OCI-M2 (cell line): ENCODE measurements around the gene CELSR1.

ENCODE experiments used
- DNase-seq: peaks from one replicate; lab custom pipeline; 2025; ENCODE audit not compliant: unreplicated experiment; lab: John Stamatoyannopoulos, UW

Gene CELSR1

GRCh38 chr22:46551996-46552395 is 14.6 kb upstream of the CELSR1 start:
- DNase-seq: no peak

GRCh38 chr22:46551321-46551720 is 13.9 kb upstream of the CELSR1 start:
- DNase-seq: no peak

GRCh38 chr22:46549971-46550641 is 12.7 kb upstream of the CELSR1 start:
- no peak for DNase-seq

- DNase-seq: no peak
Measured at GRCh38 chr22:46549563-46549840, 12.1 kb upstream of the CELSR1 start.

GRCh38 chr22:46547883-46548244 is 10.4 kb upstream of the CELSR1 start:
- DNase-seq: no peak

- DNase-seq: no peak
Measured at GRCh38 chr22:46547179-46547882, 9.9 kb upstream of the CELSR1 start.

- no peak for DNase-seq
Measured at GRCh38 chr22:46546466-46547178, 9.2 kb upstream of the CELSR1 start.

- no peak for DNase-seq
Measured at GRCh38 chr22:46545086-46545792, 7.8 kb upstream of the CELSR1 start.

- DNase-seq: no peak
Measured at GRCh38 chr22:46542011-46542985, 4.9 kb upstream of the CELSR1 start.

GRCh38 chr22:46541536-46541935 is 4.1 kb upstream of the CELSR1 start:
- DNase-seq: no peak

GRCh38 chr22:46540874-46541273 is 3.5 kb upstream of the CELSR1 start:
- DNase-seq: no peak

- no peak for DNase-seq
Measured at GRCh38 chr22:46539169-46539568, 1.7 kb upstream of the CELSR1 start.

- no peak for DNase-seq
Measured at GRCh38 chr22:46538814-46539160, 1.4 kb upstream of the CELSR1 start.

- DNase-seq: no peak
Measured at GRCh38 chr22:46537946-46538813, 760 bp upstream of the CELSR1 start.

- DNase-seq: no peak
Measured at GRCh38 chr22:46536537-46537224, 739 bp downstream of the CELSR1 start.

- no peak for DNase-seq
Measured at GRCh38 chr22:46535876-46536536, 1.4 kb downstream of the CELSR1 start.

- no peak for DNase-seq
Measured at GRCh38 chr22:46534901-46535630, 2.4 kb downstream of the CELSR1 start.

- DNase-seq: no peak
Measured at GRCh38 chr22:46534177-46534776, 3.1 kb downstream of the CELSR1 start.
